Kidney capillary endothelial cell (primary cell): ENCODE results near the gene TNIK.

Experiments
- DNase-seq: peaks from one replicate; pipeline ENCODE4 v3.0.0-alpha.2; 2018; ENCODE audit warnings: low spot score

Gene TNIK

GRCh38 chr3:171226794-171227193 is 233.4 kb downstream of the TNIK start:
- no peak for DNase-seq

- no peak for DNase-seq
Observed at GRCh38 chr3:171225708-171226107, 234.5 kb downstream of the TNIK start.

- DNase-seq: no peak
Observed at GRCh38 chr3:171225165-171225564, 235.0 kb downstream of the TNIK start.

GRCh38 chr3:171223396-171223795 is 236.8 kb downstream of the TNIK start:
- DNase-seq: no peak

- no peak for DNase-seq
Observed at GRCh38 chr3:171222995-171223394, 237.2 kb downstream of the TNIK start.

- no peak for DNase-seq
Observed at GRCh38 chr3:171221597-171221996, 238.6 kb downstream of the TNIK start.

- no peak for DNase-seq
Observed at GRCh38 chr3:171221104-171221503, 239.1 kb downstream of the TNIK start.

- DNase-seq: no peak
Observed at GRCh38 chr3:171219258-171219657, 240.9 kb downstream of the TNIK start.

GRCh38 chr3:171218069-171218468 is 242.1 kb downstream of the TNIK start:
- no peak for DNase-seq

- DNase-seq: no peak
Observed at GRCh38 chr3:171213907-171214306, 246.3 kb downstream of the TNIK start.

GRCh38 chr3:171213178-171213577 is 247.0 kb downstream of the TNIK start:
- no peak for DNase-seq

GRCh38 chr3:171212648-171213047 is 247.6 kb downstream of the TNIK start:
- DNase-seq: no peak

GRCh38 chr3:171206283-171206682 is 253.9 kb downstream of the TNIK start:
- no peak for DNase-seq

GRCh38 chr3:171204942-171205341 is 255.3 kb downstream of the TNIK start:
- peak; percentile 74 for DNase-seq

GRCh38 chr3:171201825-171202224 is 258.4 kb downstream of the TNIK start:
- DNase-seq: no peak

GRCh38 chr3:171200750-171201088 is 259.5 kb downstream of the TNIK start:
- DNase-seq: no peak

GRCh38 chr3:171200052-171200749 is 260.0 kb downstream of the TNIK start:
- DNase-seq: no peak

GRCh38 chr3:171199473-171199829 is 260.8 kb downstream of the TNIK start:
- no peak for DNase-seq

GRCh38 chr3:171198781-171199472 is 261.3 kb downstream of the TNIK start:
- DNase-seq: no peak

GRCh38 chr3:171195686-171196085 is 264.5 kb downstream of the TNIK start:
- no peak for DNase-seq

GRCh38 chr3:171194965-171195364 is 265.2 kb downstream of the TNIK start:
- no peak for DNase-seq

GRCh38 chr3:171193693-171194092 is 266.5 kb downstream of the TNIK start:
- DNase-seq: peak; percentile 81

GRCh38 chr3:171192176-171192854 is 267.9 kb downstream of the TNIK start:
- DNase-seq: peak; percentile 86
